Suppressor macrophage treated with lipopolysaccharide for 4 hours (primary cell): ENCODE data around the gene PDSS1.
A peak's percentile ranks its signal among the peaks of the same experiment; 100 is the strongest.
"Not testable (repeated sequence)": the region's sequence is repeated elsewhere in the genome, so short reads cannot be mapped to it uniquely, and the experiment has no call there.

Experiments
- DNase-seq: peaks from one replicate; pipeline ENCODE4 v3.0.0-alpha.2; 2020

Gene PDSS1

GRCh38 chr10:26741368-26741767 lies 43.9 kb downstream of the PDSS1 start:
- DNase-seq: no peak

GRCh38 chr10:26743091-26743490 lies 45.6 kb downstream of the PDSS1 start:
- DNase-seq: peak; percentile 47

DNA sequence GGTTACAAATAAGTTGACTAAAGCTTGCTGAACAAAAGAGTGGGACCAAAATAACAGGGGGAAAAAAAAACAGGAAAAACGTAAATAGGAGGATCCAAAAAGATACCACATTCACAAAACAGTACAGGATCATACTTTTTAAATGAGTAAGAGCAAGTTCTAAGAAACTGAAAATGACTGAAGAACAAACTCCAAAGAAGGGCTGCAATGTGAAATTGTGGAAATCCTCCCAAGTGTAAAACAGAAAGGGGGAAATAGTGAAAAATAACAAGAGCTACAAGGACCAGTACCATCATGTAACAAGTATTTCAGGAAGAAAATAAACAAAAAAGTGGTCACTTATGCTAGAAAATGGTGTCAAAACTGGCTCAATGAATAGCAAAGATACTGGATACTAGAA lies 46.3 kb downstream of the PDSS1 start:
- DNase-seq: peak; percentile 68

DNA sequence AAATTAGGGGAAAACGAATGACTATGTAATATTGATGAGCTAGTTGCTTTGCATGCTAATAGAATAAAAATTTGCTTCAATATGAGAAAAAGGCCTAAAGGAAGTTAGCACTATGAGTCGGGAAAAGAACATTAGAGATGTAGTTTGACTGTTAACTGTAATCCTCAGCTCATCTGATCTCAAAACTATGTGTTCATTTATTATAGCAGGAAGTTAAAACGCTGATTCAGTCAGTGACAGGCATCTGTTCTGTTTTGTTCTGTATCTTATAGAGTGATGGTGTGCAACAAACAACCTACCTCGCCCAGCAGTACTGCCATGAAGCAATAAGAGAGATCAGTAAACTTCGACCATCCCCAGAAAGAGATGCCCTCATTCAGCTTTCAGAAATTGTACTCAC lies 48.6 kb downstream of the PDSS1 start:
- peak; percentile 60 for DNase-seq

GRCh38 chr10:26755443-26755903 lies 58.0 kb downstream of the PDSS1 start:
- DNase-seq: peak; percentile 71

DNA sequence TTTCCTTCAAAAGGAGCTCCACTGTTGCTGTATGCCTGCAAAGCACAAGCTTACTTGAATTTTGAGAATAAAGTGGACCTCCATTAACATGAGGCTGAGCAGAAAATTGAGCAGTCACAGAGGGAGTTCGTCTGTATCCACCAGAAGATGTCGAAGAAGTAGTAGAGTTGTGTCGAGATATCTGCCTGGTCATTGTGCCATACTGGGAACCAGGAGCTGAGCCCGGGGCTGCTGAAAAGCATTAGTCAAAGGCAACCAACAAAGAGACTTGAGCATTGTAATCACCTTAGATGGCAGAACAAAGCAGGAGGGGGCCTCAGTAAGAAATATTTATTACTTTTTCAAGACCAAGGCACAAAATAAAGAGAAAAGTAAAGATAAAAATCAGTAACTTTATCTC lies 61.5 kb downstream of the PDSS1 start:
- DNase-seq: no peak

DNA sequence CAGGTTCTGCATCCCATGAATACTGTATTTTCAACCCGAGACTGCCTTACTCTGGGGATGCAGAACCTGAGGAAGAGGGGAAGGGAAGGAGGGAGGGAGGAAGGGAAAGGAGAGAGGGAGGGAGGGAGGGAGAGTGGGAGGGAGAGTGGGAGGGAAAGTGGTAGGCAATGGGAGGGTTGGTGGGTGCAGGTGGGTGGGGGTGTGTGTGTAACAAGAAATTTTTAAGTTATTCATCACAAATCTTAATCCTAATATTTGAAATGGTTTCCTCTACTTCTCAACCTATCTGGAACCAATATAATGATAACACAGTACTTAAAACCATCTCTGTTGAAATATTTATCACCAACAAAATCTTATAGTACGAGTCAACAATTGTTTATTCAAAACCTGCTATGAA lies 68.0 kb downstream of the PDSS1 start:
- no peak for DNase-seq

GRCh38 chr10:26770069-26770468 lies 72.6 kb downstream of the PDSS1 start:
- DNase-seq: no peak

DNA sequence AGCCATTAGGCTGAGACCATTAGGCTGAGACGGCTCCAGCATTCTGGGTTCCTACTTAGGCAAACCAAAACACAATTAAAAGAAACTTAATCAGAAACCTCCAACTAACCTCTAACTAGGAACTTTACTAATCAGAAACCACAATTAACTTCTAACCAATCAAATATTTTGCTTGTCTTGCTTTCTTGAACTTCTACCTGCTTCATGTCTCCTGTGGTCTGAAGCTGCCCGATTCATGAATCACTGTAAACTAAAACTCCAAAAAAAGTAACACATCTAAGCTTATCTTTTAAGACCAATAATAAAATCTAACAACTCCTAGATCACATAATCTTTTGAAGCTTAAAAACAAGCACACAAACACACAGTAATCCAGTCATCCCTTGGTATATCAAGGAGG lies 76.1 kb downstream of the PDSS1 start:
- no peak for DNase-seq

- no peak for DNase-seq
These were observed 78.8 kb downstream of the PDSS1 start for GRCh38 chr10:26776258-26776657.

DNA sequence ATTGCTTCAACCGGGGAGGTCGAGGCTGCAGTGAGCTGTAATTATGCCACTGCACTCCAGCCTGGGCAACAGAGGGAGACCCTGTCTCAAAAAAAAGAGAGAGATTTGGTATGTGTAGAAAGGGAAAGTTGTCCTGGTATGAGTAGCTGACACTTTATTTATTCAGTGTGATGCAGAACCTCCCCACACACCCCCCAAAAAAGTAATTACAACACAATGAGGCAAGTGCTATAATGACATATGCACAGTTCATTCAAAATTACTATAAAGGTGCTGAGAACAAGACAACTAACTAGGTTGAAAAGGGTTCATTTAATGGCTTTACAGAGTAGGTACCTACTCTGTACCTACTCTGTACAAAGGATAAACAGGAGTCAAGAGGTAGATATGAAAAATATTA lies 80.2 kb downstream of the PDSS1 start:
- DNase-seq: no peak

GRCh38 chr10:26779176-26779860 lies 81.8 kb downstream of the PDSS1 start:
- DNase-seq: peak; percentile 43

DNA sequence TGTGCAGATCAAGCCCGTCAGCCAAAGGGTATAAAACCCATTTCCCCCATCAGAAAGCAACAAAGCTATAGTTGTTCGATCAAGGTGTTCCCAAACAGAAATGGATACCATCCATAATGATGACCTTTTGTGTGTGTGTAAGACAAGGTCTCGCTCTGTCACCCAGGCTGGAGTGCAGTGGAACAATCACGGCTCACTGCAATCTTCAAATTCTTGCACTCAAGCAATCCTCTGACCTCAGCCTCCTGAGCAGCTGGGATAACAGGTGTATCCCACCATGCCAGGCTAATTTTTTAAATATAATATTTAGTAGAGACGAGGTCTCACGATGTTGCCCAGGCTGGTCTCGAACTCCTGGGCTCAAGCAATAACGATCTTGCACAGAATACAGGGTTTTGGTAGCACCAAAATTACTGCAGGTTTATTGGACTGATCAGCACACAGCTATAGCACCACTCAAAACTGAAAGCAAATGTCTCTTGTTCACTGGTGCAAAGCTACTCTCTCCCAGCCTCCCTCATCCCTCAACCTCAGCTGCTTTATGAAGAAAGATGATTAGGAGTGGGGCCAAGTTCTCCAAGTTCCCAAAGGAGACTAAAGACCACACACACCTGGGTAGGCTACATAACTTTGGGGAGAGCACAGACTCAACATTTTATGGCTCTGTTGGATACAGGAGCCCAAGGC lies 82.7 kb downstream of the PDSS1 start:
- peak; percentile 13 for DNase-seq

DNA sequence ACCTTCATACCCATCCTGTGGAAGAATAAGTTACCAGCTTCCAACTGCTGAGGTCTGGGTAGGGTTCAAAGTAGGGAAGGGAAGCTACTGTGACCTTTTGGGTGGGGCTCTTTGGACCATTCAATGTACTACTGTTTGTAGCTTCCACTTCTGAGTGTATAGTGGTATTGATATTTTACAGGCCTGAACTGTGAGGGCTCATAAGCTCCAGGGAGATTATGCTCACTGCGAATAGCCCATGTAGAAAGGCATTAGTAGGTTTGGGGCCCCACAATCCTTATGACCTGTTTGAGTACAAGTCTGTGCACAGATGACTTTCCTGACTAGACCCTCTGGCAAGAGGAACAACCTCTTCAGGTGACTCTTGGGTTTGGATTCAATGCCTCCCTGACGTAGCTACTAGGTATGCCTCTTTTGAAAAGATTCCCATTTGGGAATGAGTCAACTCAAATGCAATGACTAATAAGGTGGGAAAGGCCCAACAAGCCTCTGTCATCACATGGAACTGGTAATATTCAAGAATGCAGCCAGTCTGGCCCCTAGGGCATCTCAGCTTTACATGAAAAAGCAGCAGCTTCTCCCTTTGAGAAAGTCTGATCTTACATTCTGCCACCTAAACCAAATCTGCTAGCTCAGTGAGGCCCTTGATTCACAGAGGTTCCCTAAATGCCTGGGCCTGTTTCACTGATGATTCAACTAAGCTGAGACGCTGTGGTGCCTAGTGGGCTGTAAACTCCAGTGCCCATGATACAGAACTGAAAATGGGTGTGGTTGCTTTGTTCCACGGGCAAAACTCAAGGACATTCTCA lies 83.5 kb downstream of the PDSS1 start:
- peak; percentile 87 for DNase-seq

DNA sequence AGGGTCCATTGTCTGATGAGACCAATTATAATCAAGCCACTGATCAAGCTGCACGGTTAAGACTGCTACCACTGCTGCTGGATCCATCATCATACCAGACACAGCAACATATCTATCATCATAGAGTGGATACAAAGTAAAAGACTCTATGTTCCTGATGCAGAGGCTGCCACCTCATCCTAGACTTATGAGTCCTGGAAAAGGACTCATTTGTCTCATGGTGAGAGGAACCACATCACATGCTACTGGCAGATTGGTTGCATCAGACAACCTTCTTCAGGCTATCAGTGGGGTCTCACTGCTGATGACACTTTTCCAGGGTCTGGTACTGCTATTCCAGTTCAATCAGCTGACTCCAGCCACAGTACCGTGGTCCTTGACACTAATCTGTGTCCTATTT lies 84.3 kb downstream of the PDSS1 start:
- peak; percentile 69 for DNase-seq

DNA sequence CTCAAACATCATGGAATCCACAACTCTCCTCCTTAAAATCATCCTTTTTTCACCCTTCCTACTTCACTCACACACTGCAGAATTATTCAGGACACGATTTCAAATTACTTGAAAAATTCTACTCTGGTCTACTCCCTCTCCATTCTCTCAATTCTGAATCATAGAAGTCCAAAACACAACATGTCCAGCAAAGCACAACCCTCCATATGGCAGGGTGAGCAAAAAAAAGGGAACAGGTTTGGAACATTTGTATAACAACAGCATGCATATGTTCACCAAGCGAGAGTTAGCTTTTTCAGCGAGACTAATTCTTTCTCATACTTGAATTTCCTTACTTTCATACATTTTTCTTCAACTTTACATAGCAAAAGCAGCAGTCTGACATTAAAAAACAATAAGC lies 89.9 kb downstream of the PDSS1 start:
- no peak for DNase-seq

DNA sequence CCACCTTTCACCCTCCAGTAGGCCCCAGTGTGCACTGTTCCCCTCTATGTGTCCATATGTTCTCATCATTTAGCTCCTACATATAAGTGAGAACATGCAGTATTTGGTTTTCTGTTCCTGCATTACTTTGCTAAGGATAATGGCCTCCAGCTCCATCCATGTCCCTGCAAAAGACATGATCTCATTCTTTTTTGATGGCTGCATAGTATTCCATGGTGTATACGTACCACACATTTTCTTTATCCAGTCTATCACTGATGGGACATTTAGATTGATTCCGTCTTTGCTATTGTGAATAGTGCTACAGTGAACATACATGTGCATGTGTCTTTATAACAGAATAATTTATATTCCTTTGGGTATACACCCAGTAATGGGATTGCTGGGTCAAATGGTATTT lies 92.3 kb downstream of the PDSS1 start:
- DNase-seq: not testable (repeated sequence)

DNA sequence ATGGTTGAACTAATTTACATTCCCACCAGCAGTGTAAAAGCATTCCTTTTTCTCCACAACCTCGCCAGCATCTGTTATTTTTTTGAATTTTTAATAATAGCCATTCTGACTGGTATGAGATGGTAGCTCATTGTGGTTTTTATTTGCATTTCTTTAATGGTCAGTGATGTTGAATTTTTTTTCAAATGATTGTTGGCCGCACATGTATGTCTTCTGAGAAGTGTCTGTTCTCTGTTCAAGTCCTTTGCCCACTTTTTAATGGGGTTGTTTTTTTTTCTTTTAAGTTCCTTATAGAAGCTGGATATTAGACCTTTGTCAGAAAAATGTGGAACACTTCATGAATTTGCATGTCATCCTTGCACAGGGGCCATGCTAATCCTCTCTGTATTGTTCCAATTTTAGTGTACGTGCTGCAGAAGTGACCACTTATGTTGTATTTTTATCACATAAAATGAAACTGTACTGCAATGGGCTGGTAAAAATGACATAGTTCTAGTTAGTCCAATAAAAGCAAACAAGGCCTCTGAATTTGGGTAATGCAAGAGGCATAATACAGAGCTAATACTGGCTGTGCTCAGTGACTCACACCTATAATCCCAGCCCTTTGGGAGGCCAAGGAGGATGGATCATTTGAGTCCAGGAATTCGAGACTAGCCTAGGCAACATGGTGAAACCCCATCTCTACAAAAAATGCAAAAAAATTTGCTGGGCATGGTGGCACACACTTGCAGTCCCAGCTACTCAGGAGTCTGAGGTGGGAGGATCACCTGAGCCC lies 92.9 kb downstream of the PDSS1 start:
- no peak for DNase-seq

DNA sequence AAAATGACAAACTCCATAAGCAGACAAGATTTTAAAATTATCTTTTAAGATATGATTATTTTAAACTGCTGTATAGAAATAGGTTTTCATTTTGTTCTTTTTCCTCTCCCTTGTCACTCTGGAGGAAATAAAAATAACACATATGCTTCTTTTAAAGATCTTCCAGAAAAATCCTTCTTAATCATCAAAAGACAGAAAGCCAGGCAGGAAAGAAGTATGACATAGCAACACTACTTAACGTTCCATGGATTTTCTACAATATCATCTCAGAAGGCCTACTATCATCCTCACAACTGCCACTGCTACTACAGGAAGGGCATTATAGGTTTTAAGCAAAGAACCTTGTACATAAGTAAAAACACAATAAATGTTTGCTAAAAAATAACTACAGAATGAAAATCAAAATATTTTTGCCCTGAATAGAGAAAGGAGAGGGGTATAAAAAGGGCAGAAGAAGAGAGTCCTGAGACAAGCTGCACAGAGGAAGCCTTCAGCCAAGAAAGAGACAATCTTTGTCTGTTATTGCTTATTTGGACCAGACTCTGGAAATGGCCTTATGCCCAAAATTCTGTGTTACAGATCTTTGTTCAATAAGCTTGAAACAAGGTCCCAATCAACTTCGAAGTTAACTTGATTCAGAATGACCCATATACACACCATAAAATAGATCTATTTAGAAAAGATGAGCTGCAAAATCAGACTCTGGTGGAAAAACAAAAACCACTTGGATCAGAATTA lies 95.4 kb downstream of the PDSS1 start:
- no peak for DNase-seq
